COR-L47 (cell line): Measurements from ENCODE around the gene KIF21B.
"Not testable (repeated sequence)": the region's sequence is repeated elsewhere in the genome, so short reads cannot be mapped to it uniquely, and the experiment has no call there.

Experiments
- DNase-seq: peaks from one replicate; lab custom pipeline; 2025; lab: John Stamatoyannopoulos, UW

The KIF21B gene

GRCh38 chr1:200938955-200939354, 84.6 kb downstream of the KIF21B start:
- DNase-seq, result no peak

DNA sequence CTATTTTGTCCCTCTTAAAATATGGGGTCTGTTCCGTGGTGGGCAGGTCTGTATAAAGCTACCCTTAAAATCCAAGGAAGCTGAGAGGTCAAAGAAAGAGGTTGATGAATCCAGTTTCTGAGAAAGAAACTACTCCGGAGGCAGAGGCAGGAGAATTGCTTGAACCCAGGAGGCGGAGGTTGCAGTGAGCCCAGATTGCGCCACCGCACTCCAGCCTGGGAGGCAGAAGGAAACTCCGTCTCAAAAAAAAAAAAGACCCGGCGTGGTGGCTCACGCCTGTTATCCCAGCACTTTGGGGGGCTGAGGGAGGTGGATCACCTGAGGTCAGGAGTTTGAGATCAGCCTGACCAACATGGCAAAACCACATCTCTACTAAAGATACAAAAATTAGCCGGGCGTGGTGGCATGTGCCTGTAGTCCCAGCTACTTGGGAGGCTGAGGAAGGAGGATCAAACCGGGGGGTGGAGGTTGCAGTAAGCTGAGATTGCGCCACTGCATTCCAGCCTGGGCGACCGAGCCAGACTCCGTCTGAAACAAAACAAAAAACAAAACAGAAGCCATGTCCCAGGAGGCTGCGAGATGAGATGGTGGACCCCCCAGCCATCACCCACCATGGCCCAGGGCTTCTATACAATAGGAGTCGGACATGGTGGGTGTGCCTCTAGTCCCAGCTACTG, 88.1 kb downstream of the KIF21B start:
- DNase-seq, result not testable (repeated sequence)

DNA sequence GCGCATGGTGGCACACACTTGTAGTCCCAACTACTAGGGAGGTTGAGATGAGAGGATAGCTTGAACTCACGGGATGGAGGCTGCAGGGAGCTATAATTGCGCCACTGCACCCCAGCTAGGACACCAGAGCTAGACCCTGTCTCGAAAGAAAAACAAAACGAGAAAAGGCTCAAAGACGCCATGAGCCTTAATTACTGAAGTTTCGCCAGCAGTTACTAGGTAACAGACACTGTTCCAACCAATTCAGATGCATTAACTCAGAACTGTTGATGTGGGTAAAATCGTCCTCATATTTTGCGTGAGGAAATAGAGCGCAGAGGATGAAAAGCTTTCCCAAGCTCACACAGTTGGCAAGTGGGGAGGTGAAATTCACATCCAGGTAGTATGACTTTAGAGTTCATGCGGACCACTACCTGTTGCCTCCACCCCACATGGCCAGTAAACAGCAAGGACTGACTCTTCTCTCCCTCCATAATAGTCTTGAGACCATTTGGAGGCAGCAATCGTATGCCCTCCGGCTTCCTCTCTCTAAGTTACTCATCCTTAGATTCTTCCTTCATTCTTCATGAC, 88.8 kb downstream of the KIF21B start:
- DNase-seq, result no peak

DNA sequence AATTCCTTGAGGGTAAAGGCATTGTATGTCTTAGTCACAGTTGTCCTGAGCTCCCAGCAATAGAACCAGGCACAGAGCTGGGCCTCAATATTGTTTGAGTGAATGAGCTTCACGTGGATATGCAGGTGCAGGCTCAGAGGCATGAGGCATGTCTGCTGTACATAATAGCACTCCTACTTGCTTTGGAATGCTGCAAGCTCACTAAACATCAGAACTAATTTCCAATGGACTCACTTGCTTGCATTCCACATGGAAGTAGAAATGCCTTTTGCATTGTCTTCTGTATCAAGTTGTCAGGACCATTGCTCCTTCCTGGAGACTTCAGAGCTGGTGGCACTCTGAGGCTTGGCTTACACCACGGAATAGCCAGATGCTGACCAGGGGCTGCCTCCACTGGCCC, 91.7 kb downstream of the KIF21B start:
- no peak for DNase-seq

- not testable (repeated sequence) for DNase-seq
Measured at GRCh38 chr1:200930285-200930684, 93.2 kb downstream of the KIF21B start.

- DNase-seq, result no peak
Measured at GRCh38 chr1:200929530-200930278, 93.8 kb downstream of the KIF21B start.

GRCh38 chr1:200925831-200926230, 97.7 kb downstream of the KIF21B start:
- DNase-seq, result no peak

DNA sequence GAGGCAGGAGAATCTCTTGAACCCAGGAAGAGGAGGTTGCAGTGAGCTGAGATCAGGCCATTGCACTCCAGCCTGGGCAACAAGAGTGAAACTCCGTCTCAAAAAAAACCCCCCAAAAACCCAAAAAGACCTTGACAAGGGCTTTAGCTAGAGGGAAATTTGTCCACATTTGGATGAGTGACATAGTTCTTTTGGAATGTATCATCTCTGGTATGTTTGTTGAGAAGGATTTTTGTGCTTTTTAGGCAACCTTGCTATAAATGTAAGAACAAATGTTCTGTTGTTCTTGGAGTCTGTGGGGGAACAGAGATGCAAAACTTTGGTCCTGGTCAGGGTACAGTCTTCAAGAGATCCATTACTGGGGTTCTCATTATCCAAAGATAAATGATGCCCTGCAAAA, 99.9 kb downstream of the KIF21B start:
- DNase-seq, result no peak

GRCh38 chr1:200922406-200922805, 101.1 kb downstream of the KIF21B start:
- no peak for DNase-seq

DNA sequence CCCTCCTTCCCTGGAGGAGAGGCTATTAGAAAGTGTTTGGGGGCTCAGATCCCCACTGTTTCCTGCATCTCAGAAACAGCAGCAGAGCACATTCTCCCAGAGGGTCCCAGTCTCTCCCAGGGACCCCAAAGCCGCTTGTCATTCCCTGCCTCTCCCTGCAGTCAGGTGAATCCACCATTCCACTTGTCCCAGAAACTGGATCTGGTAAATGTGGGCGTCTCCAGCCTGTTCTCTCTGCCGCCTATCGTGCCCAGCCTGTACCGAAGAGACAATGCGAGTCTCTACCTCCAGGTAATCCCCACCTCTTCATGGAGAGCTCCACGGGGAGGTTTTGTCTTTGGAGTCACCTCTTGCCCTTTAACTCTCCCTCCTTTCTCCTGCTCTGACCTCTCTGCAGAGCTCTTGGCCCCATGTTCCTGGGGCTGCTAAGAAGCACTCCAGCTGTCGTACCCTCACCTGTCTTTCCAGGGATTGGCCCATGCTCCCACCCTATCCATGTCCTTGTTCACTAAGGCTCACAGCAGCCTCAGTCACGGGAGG, 101.9 kb downstream of the KIF21B start:
- no peak for DNase-seq
